Endothelial cell of hepatic sinusoid (primary cell): ENCODE measurements around the gene SPATA33.
"Not testable (repeated sequence)": the region's sequence is repeated elsewhere in the genome, so short reads cannot be mapped to it uniquely, and the experiment has no call there.

Experiments used
- in situ Hi-C: cut with HindIII; loops from 2 replicates; pipeline ENCODE4 v1.10.0; 2017; ENCODE audit warnings: low sequenced_read_pairs

The SPATA33 gene

GRCh38 chr16:89658221-89658879 is 714 bp downstream of the SPATA33 start:
- in situ Hi-C loops: no loop called here

DNA sequence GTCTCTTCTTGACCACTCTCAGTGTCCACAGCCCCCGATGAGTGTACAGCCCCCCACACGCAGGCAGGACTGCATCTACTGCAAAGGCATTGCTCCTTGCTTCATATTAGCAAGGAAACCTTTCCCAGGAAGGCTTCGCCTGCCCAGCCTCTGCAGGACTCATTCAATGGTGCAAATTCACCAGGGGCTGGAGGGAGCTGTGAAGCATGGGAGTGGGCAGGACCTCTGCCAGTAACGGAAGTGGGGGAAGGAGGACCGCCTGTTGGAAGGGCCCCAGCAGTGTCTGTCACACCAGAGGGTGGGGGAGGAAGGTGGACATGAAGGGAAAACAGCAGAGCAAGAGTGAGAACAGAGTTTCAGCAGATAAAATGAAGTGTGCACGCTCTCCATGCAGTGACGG is 2.5 kb downstream of the SPATA33 start:
- in situ Hi-C loops: no loop called here

DNA sequence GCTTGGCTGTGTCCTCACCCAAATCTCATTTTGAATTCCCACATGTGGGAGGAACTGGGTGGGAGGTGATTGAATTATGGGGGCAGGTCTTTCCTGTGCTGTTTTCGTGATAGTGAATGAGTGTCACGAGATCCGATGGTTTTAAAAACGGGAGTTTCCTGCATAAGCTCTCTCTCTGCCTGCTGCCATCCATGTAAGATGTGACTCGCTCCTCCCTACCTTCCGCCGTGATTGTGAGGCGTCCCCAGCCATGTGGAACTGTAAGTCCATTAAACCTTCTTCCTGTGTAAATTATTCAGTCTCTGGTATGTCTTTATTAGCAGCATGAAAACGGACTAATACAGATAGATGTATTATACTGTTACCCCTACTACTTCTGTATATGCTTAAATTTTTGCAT is 3.6 kb downstream of the SPATA33 start:
- in situ Hi-C loops: no loop called here

- in situ Hi-C loops: not testable (repeated sequence)
Observed at GRCh38 chr16:89664238-89664637, 6.6 kb downstream of the SPATA33 start.

- in situ Hi-C loops: not testable (repeated sequence)
Observed at GRCh38 chr16:89667000-89667399, 9.4 kb downstream of the SPATA33 start.

GRCh38 chr16:89667633-89668032 is 10.0 kb downstream of the SPATA33 start:
- in situ Hi-C loops: no loop called here

DNA sequence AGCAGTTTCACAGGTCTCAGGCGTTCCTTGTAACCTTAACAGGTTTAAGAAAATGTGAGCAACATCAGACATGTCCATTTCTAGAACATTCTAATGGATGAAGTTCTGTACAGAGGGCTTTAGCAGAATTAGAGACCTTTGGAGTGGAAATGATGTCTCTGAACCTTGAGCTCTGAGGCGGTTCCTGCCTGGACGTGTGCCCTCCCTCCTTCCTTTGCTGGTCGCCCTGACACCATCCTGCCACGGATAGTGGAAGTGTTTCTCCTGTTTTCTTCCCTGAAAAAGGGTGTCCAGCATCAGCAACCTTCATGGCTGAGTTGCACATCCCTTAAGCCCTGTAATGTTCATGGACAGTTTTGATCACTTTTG is 11.1 kb downstream of the SPATA33 start:
- in situ Hi-C loops: no loop called here

- in situ Hi-C loops: no loop called here
Observed at GRCh38 chr16:89669755-89670154, 12.1 kb downstream of the SPATA33 start.

- in situ Hi-C loops: no loop called here
Observed at GRCh38 chr16:89670496-89671431, 13.1 kb downstream of the SPATA33 start.

DNA sequence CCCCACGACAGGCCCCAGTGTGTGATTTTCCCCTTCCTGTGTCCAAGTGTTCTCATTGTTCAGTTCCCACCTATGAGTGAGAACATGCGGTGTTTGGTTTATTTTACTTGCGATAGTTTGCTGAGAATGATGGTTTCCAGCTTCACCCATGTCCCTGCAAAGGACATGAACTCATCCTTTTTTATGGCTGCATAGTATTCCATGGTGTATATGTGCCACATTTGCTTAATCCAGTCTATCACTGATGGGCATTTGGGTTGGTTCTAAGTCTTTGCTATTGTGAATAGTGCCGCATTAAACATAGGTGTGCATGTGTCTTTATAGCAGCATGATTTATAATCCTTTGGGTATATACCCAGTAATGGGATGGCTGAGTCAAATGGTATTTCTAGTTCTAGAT is 13.9 kb downstream of the SPATA33 start:
- in situ Hi-C loops: not testable (repeated sequence)

DNA sequence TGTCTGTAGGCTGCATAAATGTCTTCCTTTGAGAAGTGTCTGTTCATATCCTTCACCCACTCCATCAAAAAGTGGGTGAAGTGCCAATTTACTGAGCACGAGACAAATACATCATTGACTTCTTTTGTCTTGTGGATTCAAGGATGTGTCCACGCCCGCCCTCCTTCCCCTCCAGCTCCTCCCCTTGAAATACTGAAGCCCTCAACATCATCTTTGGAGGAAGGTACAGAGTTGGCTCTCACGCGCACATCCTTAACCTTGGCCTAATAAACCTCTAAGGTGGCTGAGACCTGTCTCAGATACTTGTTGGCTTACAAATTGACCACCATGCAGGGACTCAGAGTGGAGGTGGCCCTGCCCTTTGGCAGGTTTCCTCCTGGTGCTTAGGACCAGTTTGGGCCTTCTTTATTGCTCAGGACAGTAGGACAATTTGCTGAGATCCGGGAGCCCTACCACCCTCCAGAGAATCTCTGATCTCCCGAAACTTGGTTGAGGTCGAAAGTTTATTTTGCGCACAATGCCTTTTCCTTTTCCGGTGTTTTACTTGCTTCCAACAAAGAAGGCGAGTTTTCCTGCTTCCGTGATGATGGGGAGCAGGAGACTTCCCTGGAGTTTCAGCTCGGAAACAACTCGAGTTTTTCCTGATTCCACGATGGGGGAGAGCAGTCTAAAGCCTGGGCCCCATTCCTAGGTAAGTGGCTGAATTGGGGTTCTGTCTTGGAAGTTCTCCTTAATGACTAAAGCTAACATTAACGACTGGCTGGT is 14.7 kb downstream of the SPATA33 start:
- in situ Hi-C loops: no loop called here

DNA sequence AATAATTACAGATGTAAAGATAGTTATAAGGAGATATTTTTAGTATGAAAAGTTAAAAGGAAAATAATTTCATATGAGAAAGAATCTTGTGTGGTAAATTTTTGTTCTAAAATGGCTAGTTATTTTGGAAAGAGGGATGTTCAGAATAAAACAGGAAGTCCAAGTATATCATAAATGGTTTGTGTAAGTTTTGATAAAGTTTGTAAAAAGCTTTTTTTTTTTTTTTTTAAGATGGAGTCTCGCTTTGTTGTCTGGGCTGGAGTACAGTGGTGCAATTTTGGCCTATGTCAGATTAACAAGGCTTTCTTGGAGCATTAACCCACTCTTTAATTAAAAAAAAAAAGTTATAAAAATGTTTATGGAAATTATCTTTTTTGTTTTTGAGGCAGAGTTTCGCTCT is 20.6 kb downstream of the SPATA33 start:
- in situ Hi-C loops: no loop called here

DNA sequence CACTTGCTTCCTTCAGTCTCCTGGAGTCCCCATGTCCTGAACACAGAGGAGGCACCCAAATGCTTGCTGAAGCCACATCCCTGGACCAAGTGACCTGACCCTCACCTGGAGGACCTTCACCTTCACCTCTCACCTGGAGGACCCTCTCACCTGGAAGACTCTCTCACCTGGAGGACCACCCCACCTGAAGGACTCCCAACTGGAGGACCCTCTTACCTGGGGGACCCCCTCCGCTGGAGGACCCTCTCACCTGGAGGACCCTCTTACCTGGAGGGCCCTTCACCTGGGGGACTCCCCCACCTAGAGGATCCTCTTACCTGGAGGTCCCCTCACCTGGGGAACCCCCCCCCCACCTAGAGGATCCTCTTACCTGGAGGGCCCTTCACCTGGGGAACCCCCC is 28.3 kb downstream of the SPATA33 start:
- in situ Hi-C loops: loop anchor here (5.0 kb wide), 2 partner anchors 46 to 179 kb away; partner anchors contain the start of gene SPG7

GRCh38 chr16:89686520-89687091 is 29.0 kb downstream of the SPATA33 start, which contains the start of gene CDK10:
Gene CDK10, plus strand, starts transcription at chr16:89686689. Its CDS starts 22 bp downstream, at chr16:89686711.
- in situ Hi-C loops: loop anchor here (5.0 kb wide), 2 partner anchors 46 to 179 kb away; partner anchors contain the start of gene SPG7

GRCh38 chr16:89687092-89687940 is 29.7 kb downstream of the SPATA33 start:
- in situ Hi-C loops: loop anchor here (5.0 kb wide), 2 partner anchors 45 to 180 kb away; partner anchors contain the start of gene SPG7

GRCh38 chr16:89688395-89688794 is 30.8 kb downstream of the SPATA33 start:
- in situ Hi-C loops: loop anchor here (5.0 kb wide), 2 partner anchors 44 to 181 kb away; partner anchors contain the start of gene SPG7

DNA sequence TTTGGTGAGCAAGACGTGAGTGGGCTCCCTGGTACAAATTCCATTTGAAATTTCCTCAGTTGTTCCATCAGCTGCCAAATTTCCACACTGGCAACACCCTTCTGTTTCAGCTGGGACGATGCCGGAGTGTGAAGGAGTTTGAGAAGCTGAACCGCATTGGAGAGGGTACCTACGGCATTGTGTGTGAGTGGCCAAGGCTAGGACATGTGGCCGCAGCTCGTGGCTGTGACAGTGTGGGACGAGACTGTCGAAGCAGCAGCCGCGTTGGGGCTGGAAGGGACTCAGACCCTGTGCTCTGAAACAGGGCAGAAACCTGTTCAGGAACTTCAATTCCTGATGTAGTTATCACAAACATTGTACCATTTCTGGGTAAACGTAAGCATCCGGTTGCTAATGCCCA is 31.5 kb downstream of the SPATA33 start:
- in situ Hi-C loops: loop anchor here (5.0 kb wide), 2 partner anchors 43 to 182 kb away; partner anchors contain the start of gene SPG7

GRCh38 chr16:89689621-89690020 is 32.0 kb downstream of the SPATA33 start:
- in situ Hi-C loops: loop anchor here (5.0 kb wide), 2 partner anchors 43 to 182 kb away; partner anchors contain the start of gene SPG7

- in situ Hi-C loops: no loop called here
Observed at GRCh38 chr16:89690392-89690901, 32.8 kb downstream of the SPATA33 start.
